Measurements from ENCODE around the gene ZNF177. TPM values are rescaled to one million over a fixed set of nuclear protein-coding genes. Genes with fewer than 3 reads are reported as not detected.

The ZNF177 gene
- total and polyA plus RNA-seq, 9 donors: 3.0 to 7.8 (median 5.7) TPM

DNA sequence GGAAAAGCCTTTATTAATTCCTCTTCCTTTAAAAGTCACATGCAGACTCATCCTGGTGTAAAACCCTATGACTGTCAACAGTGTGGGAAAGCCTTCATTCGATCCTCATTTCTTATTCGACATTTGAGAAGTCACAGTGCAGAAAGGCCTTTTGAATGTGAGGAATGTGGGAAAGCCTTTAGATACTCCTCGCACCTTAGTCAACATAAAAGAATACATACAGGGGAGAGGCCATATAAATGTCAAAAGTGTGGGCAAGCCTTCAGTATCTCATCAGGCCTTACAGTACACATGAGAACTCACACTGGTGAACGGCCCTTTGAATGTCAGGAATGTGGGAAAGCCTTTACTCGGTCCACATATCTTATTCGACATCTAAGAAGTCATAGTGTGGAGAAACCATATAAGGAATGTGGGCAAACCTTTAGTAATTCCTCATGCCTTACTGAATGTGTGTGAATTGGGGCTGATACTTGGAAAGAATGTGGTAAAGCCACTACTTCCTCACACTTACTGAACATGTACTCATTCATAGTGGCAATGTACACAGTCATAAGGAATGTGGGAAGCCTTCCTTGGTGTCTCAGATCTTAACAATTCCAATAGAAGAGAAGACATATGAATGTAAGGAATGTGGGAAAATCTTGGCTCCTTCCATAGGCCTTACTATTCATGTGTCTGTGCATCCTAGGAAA lies 20.1 kb upstream of the ZNF177 start:
- Histone ChIP-seq H3K36me3 (peaks cover 4% of the 10 kb centered on the region), H3K4me1 (ENCODE audit: insufficient read depth) (no peaks in the 10 kb centered on the region), H3K27ac (no peak overlapping the region), H3K4me3 (no peak overlapping the region), H3K27me3 (no peaks in the 10 kb centered on the region), H3K9me3 (peaks cover 24 to 69% of the 10 kb centered on the region in 2 donors)
- intact Hi-C loops (cut with DNase I): loop anchor here in 1 of 4 donors (10.0 kb wide), 1 partner anchor 48 kb away; no protein-coding TSS in a partner anchor
- DNase-seq: no peak
- 96 to 98% (median 97%) methylated on average over 6 of the region's 6 CpGs for WGBS, 3 donors
- TF ChIP-seq EP300 (IDR thresholded peaks at IDR 0.05): no peak
- no peak for TF ChIP-seq CTCF (IDR thresholded peaks at IDR 0.05)
- TF ChIP-seq POLR2A (IDR thresholded peaks at IDR 0.05): no peak

- Histone ChIP-seq H3K9me3 (peaks cover 24 to 65% of the 10 kb centered on the region in 2 donors), H3K27ac (no peak overlapping the region), H3K4me1 (ENCODE audit: insufficient read depth) (no peaks in the 10 kb centered on the region), H3K36me3 (peaks cover 4% of the 10 kb centered on the region), H3K27me3 (no peaks in the 10 kb centered on the region), H3K4me3 (no peak overlapping the region)
- TF ChIP-seq POLR2A (IDR thresholded peaks at IDR 0.05): no peak
- no peak for TF ChIP-seq CTCF (IDR thresholded peaks at IDR 0.05)
- TF ChIP-seq EP300 (IDR thresholded peaks at IDR 0.05): no peak
- intact Hi-C loops (cut with DNase I): loop anchor here in 1 of 4 donors (10.0 kb wide), 1 partner anchor 50 kb away; no protein-coding TSS in a partner anchor
- no peak for DNase-seq
- 95 to 96% (median 96%) methylated on average over 2 of the region's 2 CpGs for WGBS, 3 donors
Measured at GRCh38 chr19:9345005-9345404, 17.8 kb upstream of the ZNF177 start.

- H3K9me3 ChIP-seq: peaks cover 16 to 53% of the 10 kb centered on the region in 2 donors
- H3K4me1 ChIP-seq (ENCODE audit: insufficient read depth): no peaks in the 10 kb centered on the region
- 97 to 99% (median 99%) methylated on average over 3 of the region's 3 CpGs for WGBS, 3 donors
- H3K27me3 ChIP-seq: no peaks in the 10 kb centered on the region
- no peak overlapping the region for H3K4me3 ChIP-seq
- no peak overlapping the region for H3K27ac ChIP-seq
- intact Hi-C loops (cut with DNase I): loop anchor here in 1 of 4 donors (10.0 kb wide), 1 partner anchor 53 kb away; no protein-coding TSS in a partner anchor
- no peak for TF ChIP-seq POLR2A (IDR thresholded peaks at IDR 0.05)
- no peak for TF ChIP-seq EP300 (IDR thresholded peaks at IDR 0.05)
- no peak for TF ChIP-seq CTCF (IDR thresholded peaks at IDR 0.05)
- H3K36me3 ChIP-seq: no peaks in the 10 kb centered on the region
- no peak for DNase-seq
Measured at GRCh38 chr19:9348253-9348652, 14.6 kb upstream of the ZNF177 start.

- WGBS, 3 donors: 98 to 99% (median 98%) methylated on average over 22 of the region's 22 CpGs
- H3K4me3 ChIP-seq: no peak overlapping the region
- no peaks in the 10 kb centered on the region for H3K4me1 ChIP-seq (ENCODE audit: insufficient read depth)
- TF ChIP-seq POLR2A (IDR thresholded peaks at IDR 0.05): no peak
- no peak overlapping the region for H3K27ac ChIP-seq
- no peak for DNase-seq
- H3K27me3 ChIP-seq: no peaks in the 10 kb centered on the region
- intact Hi-C loops (cut with DNase I): loop anchor here in 1 of 4 donors (10.0 kb wide), 1 partner anchor 54 kb away; no protein-coding TSS in a partner anchor
- H3K36me3 ChIP-seq: no peaks in the 10 kb centered on the region
- peaks cover 16 to 51% of the 10 kb centered on the region in 2 donors for H3K9me3 ChIP-seq
Measured at GRCh38 chr19:9348671-9349070, 14.1 kb upstream of the ZNF177 start.

GRCh38 chr19:9352505-9352904 lies 10.3 kb upstream of the ZNF177 start:
- intact Hi-C loops (cut with DNase I): no loop called here
- 96 to 98% (median 97%) methylated on average over 2 of the region's 2 CpGs for WGBS, 3 donors
- TF ChIP-seq CTCF (IDR thresholded peaks at IDR 0.05) (no peak), EP300 (IDR thresholded peaks at IDR 0.05) (no peak), POLR2A (IDR thresholded peaks at IDR 0.05) (no peak)
- Histone ChIP-seq H3K9me3 (peaks cover 21 to 66% of the 10 kb centered on the region in 2 donors), H3K27ac (no peak overlapping the region), H3K27me3 (no peaks in the 10 kb centered on the region), H3K4me1 (ENCODE audit: insufficient read depth) (no peaks in the 10 kb centered on the region), H3K36me3 (no peaks in the 10 kb centered on the region), H3K4me3 (no peak overlapping the region)
- no peak for DNase-seq
